Fibroblast of lung (primary cell): ENCODE data around the gene DBNL.

Source experiments
- CTCF ChIP-seq, 2 donors: IDR thresholded peaks in 1 of 2; conservative IDR thresholded peaks in 1 of 2; 1 replicate in 1 of 2; 2 replicates in 1 of 2; pipeline ENCODE4 v1.5.1; 2011 to 2012; ENCODE audit warnings: low read length in 2 of 2, control low read depth in 1 of 2, inconsistent platforms in 1 of 2, low read depth in 1 of 2, mild to moderate bottlenecking in 1 of 2
- EZH2 ChIP-seq: IDR thresholded peaks from 2 replicates; pipeline ENCODE4 v1.5.1; 2012; ENCODE audit warnings: low read length, control low read depth, mild to moderate bottlenecking; ENCODE audit errors: missing control alignments

- TF ChIP-seq EZH2 (no peak), CTCF (conservative IDR thresholded peaks at IDR 0.05 in 1 of 2, IDR thresholded peaks at IDR 0.05 in 1 of 2; ENCODE audit: low read depth in 1 of 2, low read length in 2 of 2) (no peak)
Observed at GRCh38 chr7:44071726-44072363, 27.3 kb downstream of the DBNL start.
